SK-N-SH (cell line): ENCODE results near the gene TRABD2A. TPM values are rescaled to one million over a fixed set of nuclear protein-coding genes. Genes with fewer than 3 reads are reported as not detected.
A peak's percentile ranks its signal among the peaks of the same experiment; 100 is the strongest.

ENCODE experiments used
- CTCF ChIA-PET: fragments of 300-600, 350-600 bp; formaldehyde crosslinking; extraction: SDS; loops from one replicate; lab custom pipeline; 2021; lab: Yijun Ruan, JAX
- POLR2A ChIA-PET: fragments of 350-600 bp; sonication (Branson Sonifier 250); formaldehyde crosslinking; extraction: SDS; loops from one replicate; lab custom pipeline; 2020; ENCODE audit warnings: antibody characterized with exemption, inconsistent platforms; lab: Yijun Ruan, JAX
- DNase-seq: peaks from one replicate; pipeline ENCODE4 v3.0.0; 2012
- H2AFZ ChIP-seq: fragments of 200-600 bp; sonication (generic); 2 replicates; pipeline ENCODE4 v1.8.1; 2016; ENCODE audit warnings: antibody characterized with exemption, mild to moderate bottlenecking, low read depth
- H3F3A ChIP-seq: fragments of 200-600 bp; sonication (generic); replicated peaks from 2 replicates; pipeline ENCODE3; 2016; ENCODE audit warnings: antibody characterized with exemption, mild to moderate bottlenecking; ENCODE audit not compliant: insufficient read depth
- H3K27ac ChIP-seq, 2 experiments: fragments of 200-500 bp in 1 of 2; fragments of 200-600 bp in 1 of 2; sonication (Bioruptor generic) in 1 of 2; sonication (generic), shearing (Covaris generic) in 1 of 2; 2 replicates each; pipeline versions ENCODE4 v1.5.1 to v1.6.1; 2014 to 2016; ENCODE audit warnings: low read depth in 2 of 2, inconsistent platforms in 1 of 2, low read length in 1 of 2, mild to moderate bottlenecking in 1 of 2, mixed read lengths in 1 of 2
- H3K27me3 ChIP-seq: fragments of 200-600 bp; sonication (generic), shearing (Covaris generic); 2 replicates; pipeline ENCODE4 v1.6.1; 2016; ENCODE audit warnings: mixed run types; ENCODE audit not compliant: insufficient read depth
- H3K36me3 ChIP-seq, 2 experiments: fragments of 200-500 bp in 1 of 2; fragments of 200-600 bp in 1 of 2; sonication (Bioruptor generic) in 1 of 2; sonication (generic) in 1 of 2; replicated peaks in 1 of 2; 2 replicates each; pipeline versions ENCODE3 to v1.5.1; 2014 to 2016; ENCODE audit warnings: low read length in 1 of 2, mild to moderate bottlenecking in 1 of 2; ENCODE audit not compliant: insufficient read depth in 2 of 2, control insufficient read depth in 1 of 2
- H3K4me1 ChIP-seq, 2 experiments: fragments of 200-500 bp in 1 of 2; fragments of 200-600 bp in 1 of 2; sonication (Bioruptor generic) in 1 of 2; sonication (generic), shearing (Covaris generic) in 1 of 2; 2 replicates each; pipeline versions ENCODE4 v1.5.1 to v1.6.1; 2014 to 2016; ENCODE audit warnings: low read depth in 1 of 2, low read length in 1 of 2, mixed run types in 1 of 2; ENCODE audit not compliant: insufficient read depth in 2 of 2, control insufficient read depth in 1 of 2
- H3K4me2 ChIP-seq: fragments of 200-600 bp; sonication (generic), shearing (Covaris generic); 2 replicates; pipeline ENCODE4 v1.6.1; 2017; ENCODE audit warnings: mixed run types
- H3K4me3 ChIP-seq, 2 experiments: fragments of 200-500 bp in 1 of 2; fragments of 200-600 bp in 1 of 2; sonication (Bioruptor generic) in 1 of 2; sonication (generic), shearing (Covaris generic) in 1 of 2; 2 replicates each; pipeline versions ENCODE4 v1.5.1 to v1.8.1; 2014 to 2016; ENCODE audit warnings: low read depth in 2 of 2, inconsistent platforms in 1 of 2, low read length in 1 of 2, mild to moderate bottlenecking in 1 of 2, mixed read lengths in 1 of 2, moderate library complexity in 1 of 2
- H3K79me2 ChIP-seq: fragments of 200-600 bp; sonication (generic); 2 replicates; pipeline ENCODE4 v1.8.1; 2017; ENCODE audit warnings: mild to moderate bottlenecking; ENCODE audit not compliant: insufficient read depth
- H3K9ac ChIP-seq: fragments of 200-600 bp; sonication (generic); 2 replicates; pipeline ENCODE4 v1.6.1; 2017; ENCODE audit warnings: mixed run types
- H3K9me2 ChIP-seq: fragments of 200-600 bp; sonication (generic); 2 replicates; pipeline ENCODE4 v1.6.1; 2017; ENCODE audit warnings: mixed run types
- H3K9me3 ChIP-seq: fragments of 200-600 bp; sonication (generic); 2 replicates; pipeline ENCODE4 v1.6.1; 2017; ENCODE audit warnings: mixed run types, mild to moderate bottlenecking, moderate library complexity
- H4K20me1 ChIP-seq: fragments of 200-600 bp; sonication (generic); 2 replicates; pipeline ENCODE4 v1.6.1; 2017; ENCODE audit warnings: mild to moderate bottlenecking, mixed run types; ENCODE audit not compliant: insufficient read depth
- CTCF ChIP-seq: fragments of 200-600 bp; sonication (generic); IDR thresholded peaks from 2 replicates; pipeline ENCODE4 v1.6.1; 2017; ENCODE audit warnings: antibody characterized with exemption, mild to moderate bottlenecking, moderate library complexity
- EP300 ChIP-seq, 2 experiments: IDR thresholded peaks; 2 replicates each; pipeline versions ENCODE4 v1.4.0 to v1.6.1; 2012; ENCODE audit warnings: borderline replicate concordance in 1 of 2, low read depth in 1 of 2, low read length in 1 of 2
- FOSL2 ChIP-seq: IDR thresholded peaks from 2 replicates; pipeline ENCODE4 v1.4.0; 2012; ENCODE audit warnings: low read depth, mild to moderate bottlenecking, moderate library complexity, borderline replicate concordance
- IRF3 ChIP-seq: fragments of 150-350 bp; IDR thresholded peaks from 2 replicates; pipeline ENCODE4 v1.6.1; 2016; ENCODE audit warnings: mild to moderate bottlenecking, low read depth, low read length
- MAX ChIP-seq: IDR thresholded peaks from 2 replicates; pipeline ENCODE4 v1.4.0; 2012; ENCODE audit warnings: low read depth
- MEF2A ChIP-seq: IDR thresholded peaks from 2 replicates; pipeline ENCODE4 v1.4.0; 2012; ENCODE audit warnings: low read depth, borderline replicate concordance
- NFIC ChIP-seq: IDR thresholded peaks from 2 replicates; pipeline ENCODE4 v1.4.0; 2012; ENCODE audit warnings: borderline replicate concordance
- POLR2AphosphoS5 ChIP-seq: IDR thresholded peaks from 2 replicates; pipeline ENCODE4 v1.6.1; 2012; ENCODE audit warnings: low read depth, low read length
- RAD21 ChIP-seq: IDR thresholded peaks from 2 replicates; pipeline ENCODE4 v1.6.1; 2012; ENCODE audit warnings: mild to moderate bottlenecking, low read length
- RXRA ChIP-seq: IDR thresholded peaks from 2 replicates; pipeline ENCODE4 v1.4.0; 2012; ENCODE audit warnings: low read depth, mild to moderate bottlenecking, borderline replicate concordance
- SIN3A ChIP-seq: IDR thresholded peaks from 2 replicates; pipeline ENCODE4 v1.6.1; 2012; ENCODE audit warnings: low read depth, mild to moderate bottlenecking, low read length, moderate library complexity, borderline replicate concordance
- SMC3 ChIP-seq: IDR thresholded peaks from 2 replicates; pipeline ENCODE4 v1.6.1; 2012; ENCODE audit warnings: low read depth, low read length, improper control_type of control experiment
- TAF1 ChIP-seq: IDR thresholded peaks from 2 replicates; pipeline ENCODE4 v1.6.1; 2012; ENCODE audit warnings: low read depth, mild to moderate bottlenecking, low read length, moderate library complexity, borderline replicate concordance
- TCF12 ChIP-seq: IDR thresholded peaks from 2 replicates; pipeline ENCODE4 v1.4.0; 2012
- USF1 ChIP-seq: IDR thresholded peaks from 2 replicates; pipeline ENCODE4 v1.4.0; 2012; ENCODE audit warnings: low read depth, borderline replicate concordance
- USF2 ChIP-seq: fragments of 150-350 bp; IDR thresholded peaks from 2 replicates; pipeline ENCODE4 v1.6.1; 2017; ENCODE audit warnings: antibody characterized with exemption, low read length, low read depth, borderline replicate concordance
- YY1 ChIP-seq: IDR thresholded peaks from 2 replicates; pipeline ENCODE4 v1.4.0; 2012; ENCODE audit warnings: low read depth, mild to moderate bottlenecking
- WGBS: methylation state at CpG from one replicate; pipeline ENCODE4 v1.1.6; 2017; ENCODE audit warnings: low lambda C conversion rate; 5-methylcytosine and 5-hydroxymethylcytosine counted together
- polyA plus RNA-seq, 3 experiments: library from polyadenylated mRNA; depleted of rRNA; stranded (reverse); fragments of >200 nt; gene quantifications; 2 replicates each; pipeline ENCODE4 v1.2.3, GENCODE V29; 2012

TRABD2A gene
- polyA plus RNA-seq, 1 of the 3 experiments (the other 2 are of a cell fraction): 3.0 TPM

GRCh38 chr2:84925336-84925723, 44.4 kb upstream of the TRABD2A start:
- H3F3A ChIP-seq: peaks cover 26% of the 10 kb centered on the region
- 100% methylated on average over 2 of the region's 2 CpGs for WGBS
- POLR2A ChIA-PET: interaction anchor here (1.8 kb wide), 1 partner anchor 20 kb away, joined by 9 read pairs; the partner anchor contains the start of gene TMSB10

GRCh38 chr2:84924173-84925106, 43.6 kb upstream of the TRABD2A start:
- Histone ChIP-seq H3K79me2 (peaks cover 7% of the 10 kb centered on the region; the same call in 1 of the 2 replicates), H3K9ac (no peak overlapping the region; the same call in 1 of the 2 replicates), H3K36me3 (no peaks in the 10 kb centered on the region), H3K27me3 (no peaks in the 10 kb centered on the region), H3K27ac (peak overlapping the region in 1 of 2 experiments; percentile 47; a peak in 2 of 4 replicates), H2AFZ (peak overlapping the region; percentile 29; the same call in 1 of the 2 replicates), H3K4me1 (peaks cover 12 to 13% of the 10 kb centered on the region in 2 experiments; a peak in 3 of 4 replicates), H3K4me2 (no peak overlapping the region), H4K20me1 (no peaks in the 10 kb centered on the region), H3K9me2 (no peaks in the 10 kb centered on the region), H3K4me3 (no peak overlapping the region), H3K9me3 (no peaks in the 10 kb centered on the region), H3F3A (peaks cover 34% of the 10 kb centered on the region)
- WGBS: 56% methylated on average over 9 of the region's 9 CpGs
- DNase-seq: no peak
- POLR2A ChIA-PET: interaction anchor here (1.8 kb wide), 1 partner anchor 19 kb away, joined by 9 read pairs; the partner anchor contains the start of gene TMSB10
- CTCF ChIA-PET: interaction anchor here (1.2 to 2.8 kb wide), 17 partner anchors 11 to 427 kb away, joined by 4 to 78 read pairs (median 9); partner anchors contain the start of gene TRABD2A
- TF ChIP-seq IRF3 (no peak), USF2 (no peak), MAX (no peak), EP300 (IDR thresholded peaks at IDR 0.05; ENCODE audit: borderline replicate concordance in 1 of 2, low read depth in 1 of 2, low read length in 1 of 2) (no peak), SMC3 (no peak), TCF12 (no peak), MEF2A (no peak), YY1 (no peak), SIN3A (no peak), RXRA (no peak), TAF1 (no peak), USF1 (no peak), FOSL2 (no peak), NFIC (no peak)

More at GRCh38 chr2:84925336-84925723, 44.4 kb upstream of the TRABD2A start:
- Histone ChIP-seq H3K36me3 (no peaks in the 10 kb centered on the region), H3K27me3 (no peaks in the 10 kb centered on the region), H3K9ac (no peak overlapping the region), H3K4me2 (peak overlapping the region; percentile 82), H3K4me1 (peaks cover 8 to 13% of the 10 kb centered on the region in 2 experiments; a peak in 2 of 4 replicates), H3K4me3 (peak overlapping the region in 1 of 2 experiments; percentile 60; a peak in 2 of 4 replicates), H3K9me2 (no peaks in the 10 kb centered on the region), H2AFZ (no peak overlapping the region), H3K9me3 (no peaks in the 10 kb centered on the region), H3K27ac (peak overlapping the region in 1 of 2 experiments; percentile 18; a peak in 2 of 4 replicates), H4K20me1 (no peaks in the 10 kb centered on the region), H3K79me2 (peaks cover 7% of the 10 kb centered on the region; the same call in 1 of the 2 replicates)
- DNase-seq: no peak
- CTCF ChIA-PET: interaction anchor here (0.7 to 2.8 kb wide), 60 partner anchors 8 to 442 kb away, joined by 3 to 78 read pairs (median 8); partner anchors contain the start of genes KCMF1, TMSB10 and TRABD2A
- TF ChIP-seq RAD21: no peak
- no peak for TF ChIP-seq CTCF
- TF ChIP-seq POLR2AphosphoS5: no peak
- no peak for TF ChIP-seq FOSL2
